Mesendoderm (in vitro differentiated cells): ENCODE results near the gene RAB5A.
"Not testable (repeated sequence)": the region's sequence is repeated elsewhere in the genome, so short reads cannot be mapped to it uniquely, and the experiment has no call there.

ENCODE experiments used
- DNase-seq: peaks from one replicate; pipeline ENCODE4 v3.0.0; 2013
- H2AK5ac ChIP-seq: 2 replicates; pipeline ENCODE4 v1.6.1; 2013; ENCODE audit warnings: low read length, inconsistent platforms
- H2BK120ac ChIP-seq: 2 replicates; pipeline ENCODE4 v1.6.1; 2013; ENCODE audit warnings: low read depth, mild to moderate bottlenecking, low read length, moderate library complexity, mixed read lengths
- H2BK15ac ChIP-seq: replicated peaks from 2 replicates; pipeline ENCODE4 v1.6.1; 2013; ENCODE audit warnings: low read depth, mild to moderate bottlenecking, moderate library complexity
- H2BK5ac ChIP-seq: 2 replicates; pipeline ENCODE4 v1.6.1; 2013; ENCODE audit warnings: low read length, inconsistent platforms
- H3K18ac ChIP-seq: 2 replicates; pipeline ENCODE4 v1.6.1; 2013; ENCODE audit warnings: mild to moderate bottlenecking, low read length, mixed read lengths
- H3K23ac ChIP-seq: one replicate; pipeline ENCODE4 v1.6.1; 2013; ENCODE audit warnings: low read length
- H3K27ac ChIP-seq: 2 replicates; pipeline ENCODE4 v1.5.1; 2013; ENCODE audit warnings: low read depth, mild to moderate bottlenecking, inconsistent platforms, low read length, moderate library complexity
- H3K27me3 ChIP-seq: 2 replicates; pipeline ENCODE4 v1.6.1; 2013; ENCODE audit warnings: low read length, control low read depth, mild to moderate bottlenecking, inconsistent platforms; ENCODE audit not compliant: insufficient read depth, poor library complexity
- H3K36me3 ChIP-seq: 2 replicates; pipeline ENCODE4 v1.6.1; 2013; ENCODE audit warnings: low read length, inconsistent platforms; ENCODE audit not compliant: control insufficient read depth, insufficient read depth
- H3K4ac ChIP-seq: one replicate; pipeline ENCODE4 v1.6.1; 2013; ENCODE audit warnings: low read depth, mild to moderate bottlenecking, low read length, moderate library complexity
- H3K4me1 ChIP-seq: 2 replicates; pipeline ENCODE4 v1.6.1; 2013; ENCODE audit warnings: low read depth, low read length, inconsistent platforms; ENCODE audit not compliant: control insufficient read depth
- H3K4me2 ChIP-seq: 2 replicates; pipeline ENCODE4 v1.6.1; 2013; ENCODE audit warnings: low read length
- H3K4me3 ChIP-seq: 2 replicates; pipeline ENCODE4 v1.5.1; 2013; ENCODE audit warnings: mild to moderate bottlenecking, low read length
- H3K56ac ChIP-seq: one replicate; pipeline ENCODE4 v1.6.1; 2013; ENCODE audit warnings: low read length
- H3K79me1 ChIP-seq: 2 replicates; pipeline ENCODE4 v1.6.1; 2013; ENCODE audit warnings: low read length, inconsistent platforms
- H3K79me2 ChIP-seq: 2 replicates; pipeline ENCODE4 v1.6.1; 2013; ENCODE audit warnings: mild to moderate bottlenecking, low read length; ENCODE audit not compliant: control insufficient read depth, insufficient read depth
- H3K9ac ChIP-seq: 2 replicates; pipeline ENCODE4 v1.6.1; 2013; ENCODE audit warnings: low read length, inconsistent platforms
- H4K5ac ChIP-seq: one replicate; pipeline ENCODE4 v1.6.1; 2013; ENCODE audit warnings: low read length
- H4K8ac ChIP-seq: one replicate; pipeline ENCODE4 v1.6.1; 2013; ENCODE audit warnings: low read depth, mild to moderate bottlenecking, control low read depth, low read length, moderate library complexity
- WGBS: extraction: QIAGEN DNeasy Blood & Tissue Kit; methylation state at CpG from one replicate; pipeline ENCODE4 v1.1.7; 2013; ENCODE audit warnings: low lambda C conversion rate, missing lambda C conversion rate; ENCODE audit not compliant: insufficient coverage; ENCODE audit errors: extremely low coverage; 5-methylcytosine and 5-hydroxymethylcytosine counted together

Gene RAB5A

DNA sequence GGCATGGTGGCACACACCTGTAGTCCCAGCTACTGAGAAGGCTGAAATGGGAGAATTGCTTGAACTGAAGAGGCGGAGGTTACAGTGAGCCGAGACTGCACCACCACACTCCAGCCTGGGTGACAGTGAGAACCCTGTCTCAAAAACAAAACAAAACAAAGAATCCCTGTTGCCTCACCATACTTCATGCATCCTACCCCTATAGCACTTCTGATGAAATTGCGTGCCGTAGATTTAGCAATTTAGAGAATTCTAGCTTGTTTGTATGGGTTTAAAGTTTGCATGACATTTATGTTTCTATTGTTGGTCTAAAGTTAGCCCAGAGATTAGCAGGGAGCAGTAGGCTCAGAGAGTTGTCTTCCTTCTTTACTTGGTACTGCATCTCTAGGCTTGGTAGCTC, 7.8 kb downstream of the RAB5A start:
- Histone ChIP-seq H4K8ac (no peak overlapping the region), H3K4me3 (no peak overlapping the region), H3K4me2 (no peak overlapping the region), H3K36me3 (peaks cover 3% of the 10 kb centered on the region), H3K79me2 (peaks cover 49% of the 10 kb centered on the region), H2BK5ac (no peak overlapping the region), H3K56ac (no peak overlapping the region), H2BK120ac (no peak overlapping the region), H3K23ac (no peak overlapping the region), H4K5ac (no peak overlapping the region), H3K27ac (no peak overlapping the region), H2AK5ac (no peak overlapping the region), H3K4ac (no peak overlapping the region), H3K4me1 (no peaks in the 10 kb centered on the region), H3K18ac (no peak overlapping the region), H3K9ac (no peak overlapping the region), H2BK15ac (no peak overlapping the region), H3K27me3 (no peaks in the 10 kb centered on the region), H3K79me1 (peaks cover 3% of the 10 kb centered on the region)
- no CpG with 5 or more reads among the region's 4 CpGs for WGBS
- no peak for DNase-seq

DNA sequence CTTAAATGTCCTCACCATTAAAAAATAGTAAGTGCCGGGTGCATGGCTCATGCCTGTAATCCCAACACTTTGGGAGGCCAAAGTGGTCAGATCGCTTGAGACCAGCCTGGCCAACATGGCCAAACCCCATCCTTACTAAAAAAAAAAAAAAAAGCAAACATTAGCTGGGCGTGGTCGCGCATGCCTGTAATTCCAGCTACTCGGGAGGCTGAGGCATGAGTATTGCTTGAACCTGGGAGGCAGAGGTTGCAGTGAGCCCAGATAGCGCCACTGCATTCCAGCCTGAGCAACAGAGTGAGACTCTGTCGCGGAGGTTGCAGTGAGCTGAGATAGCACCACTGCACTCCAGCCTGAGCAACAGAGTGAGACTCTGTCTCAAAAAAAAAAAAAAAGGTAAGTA, 10.5 kb downstream of the RAB5A start:
- not testable (repeated sequence) for H3K56ac ChIP-seq, H3K27me3 ChIP-seq, H3K4me1 ChIP-seq, H3K4me2 ChIP-seq, H2BK5ac ChIP-seq, H2AK5ac ChIP-seq, H4K8ac ChIP-seq, H3K36me3 ChIP-seq, H3K4me3 ChIP-seq, H4K5ac ChIP-seq, H2BK120ac ChIP-seq, H3K27ac ChIP-seq, H2BK15ac ChIP-seq, H3K4ac ChIP-seq, H3K18ac ChIP-seq, H3K79me1 ChIP-seq, H3K9ac ChIP-seq, H3K23ac ChIP-seq
- WGBS, result no CpG with 5 or more reads among the region's 9 CpGs
- DNase-seq, result peak; percentile 39
- H3K79me2 ChIP-seq, result peaks cover 46% of the 10 kb centered on the region

DNA sequence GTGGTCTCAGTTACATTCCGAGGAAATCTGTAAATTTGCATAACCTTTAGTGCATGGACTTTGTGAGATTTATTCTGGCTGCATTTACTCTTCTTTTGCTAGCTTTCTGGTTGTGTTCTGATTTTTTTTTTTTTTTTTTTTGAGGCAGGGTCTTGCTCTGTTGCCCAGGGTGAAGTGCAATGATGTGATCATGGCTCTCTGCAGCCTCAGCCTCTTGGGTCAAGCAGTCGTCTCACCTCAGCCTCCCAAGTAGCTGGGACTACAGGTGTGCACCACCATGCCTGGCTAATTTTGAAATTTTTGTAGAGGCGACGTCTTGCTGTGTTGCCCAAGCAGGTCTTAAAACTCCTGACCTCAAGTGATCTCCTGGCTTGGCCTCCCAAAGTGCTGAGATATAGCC, 12.6 kb downstream of the RAB5A start:
- H4K5ac ChIP-seq, result no peak overlapping the region
- H3K4me2 ChIP-seq, result no peak overlapping the region
- no peak overlapping the region for H3K23ac ChIP-seq
- H2AK5ac ChIP-seq, result no peak overlapping the region
- H2BK15ac ChIP-seq, result no peak overlapping the region
- H3K9ac ChIP-seq, result no peak overlapping the region
- H2BK5ac ChIP-seq, result no peak overlapping the region
- H3K4me3 ChIP-seq, result no peak overlapping the region
- no peaks in the 10 kb centered on the region for H3K4me1 ChIP-seq
- H3K18ac ChIP-seq, result no peak overlapping the region
- no CpG with 5 or more reads among the region's 4 CpGs for WGBS
- H2BK120ac ChIP-seq, result no peak overlapping the region
- H3K79me2 ChIP-seq, result peaks cover 46% of the 10 kb centered on the region
- H3K79me1 ChIP-seq, result peaks cover 7% of the 10 kb centered on the region
- DNase-seq, result no peak
- H4K8ac ChIP-seq, result no peak overlapping the region
- H3K27ac ChIP-seq, result no peak overlapping the region
- no peak overlapping the region for H3K4ac ChIP-seq
- H3K36me3 ChIP-seq, result no peaks in the 10 kb centered on the region
- H3K56ac ChIP-seq, result no peak overlapping the region
- no peaks in the 10 kb centered on the region for H3K27me3 ChIP-seq

DNA sequence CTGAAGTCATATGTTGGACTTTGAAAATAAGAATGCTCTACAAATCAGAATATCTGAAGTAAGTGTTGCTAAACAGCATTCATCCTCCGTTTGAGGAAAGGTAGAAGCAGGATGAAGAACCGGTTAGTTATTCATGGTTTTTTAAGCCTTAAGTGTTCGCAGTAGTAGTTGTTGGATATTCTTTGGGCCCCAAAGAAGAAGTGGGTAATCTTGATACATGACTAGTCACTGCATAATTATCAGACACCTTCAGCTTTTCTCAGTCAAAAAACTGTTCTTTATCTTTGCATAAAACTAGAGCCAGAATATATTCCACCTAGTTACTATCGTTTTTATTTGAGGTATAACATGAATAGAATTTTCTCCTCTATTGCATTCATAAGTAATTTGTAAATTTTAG, 13.8 kb downstream of the RAB5A start:
- peaks cover 6% of the 10 kb centered on the region for H3K79me1 ChIP-seq
- no peaks in the 10 kb centered on the region for H3K36me3 ChIP-seq
- H3K4me2 ChIP-seq, result no peak overlapping the region
- no peak overlapping the region for H2BK5ac ChIP-seq
- H2BK120ac ChIP-seq, result no peak overlapping the region
- H3K23ac ChIP-seq, result no peak overlapping the region
- no CpG with 5 or more reads among the region's 4 CpGs for WGBS
- no peak overlapping the region for H3K18ac ChIP-seq
- no peak overlapping the region for H2AK5ac ChIP-seq
- no peak overlapping the region for H3K27ac ChIP-seq
- H3K4me3 ChIP-seq, result no peak overlapping the region
- H4K8ac ChIP-seq, result no peak overlapping the region
- no peak for DNase-seq
- peaks cover 46% of the 10 kb centered on the region for H3K79me2 ChIP-seq
- no peaks in the 10 kb centered on the region for H3K4me1 ChIP-seq
- no peak overlapping the region for H4K5ac ChIP-seq
- no peak overlapping the region for H2BK15ac ChIP-seq
- H3K56ac ChIP-seq, result no peak overlapping the region
- no peaks in the 10 kb centered on the region for H3K27me3 ChIP-seq
- no peak overlapping the region for H3K4ac ChIP-seq
- no peak overlapping the region for H3K9ac ChIP-seq

DNA sequence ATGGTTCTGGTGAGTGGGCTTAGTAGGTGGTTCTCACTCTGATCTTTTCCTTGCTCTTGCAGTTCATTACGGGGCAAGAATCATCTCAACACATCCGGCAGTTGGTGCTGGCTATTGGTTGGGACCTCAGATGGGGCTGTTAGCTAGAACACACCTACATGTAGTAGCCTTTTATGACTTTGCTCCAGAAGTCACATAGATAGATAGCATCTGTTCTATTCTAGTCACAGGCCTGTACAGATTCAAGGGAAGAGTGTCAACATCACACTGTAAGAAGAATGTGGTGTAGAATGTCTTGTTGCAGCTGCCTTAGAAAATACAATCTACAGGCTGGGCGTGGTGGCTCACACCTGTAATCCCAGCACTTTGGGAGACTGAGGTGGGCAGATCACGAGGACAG, 15.1 kb downstream of the RAB5A start:
- H4K8ac ChIP-seq, result no peak overlapping the region
- H3K79me2 ChIP-seq, result peaks cover 52% of the 10 kb centered on the region
- H3K4ac ChIP-seq, result no peak overlapping the region
- H3K4me1 ChIP-seq, result no peaks in the 10 kb centered on the region
- no peak overlapping the region for H3K23ac ChIP-seq
- H3K4me2 ChIP-seq, result no peak overlapping the region
- no CpG with 5 or more reads among the region's 4 CpGs for WGBS
- no peak overlapping the region for H3K9ac ChIP-seq
- H3K36me3 ChIP-seq, result no peaks in the 10 kb centered on the region
- no peak overlapping the region for H2BK120ac ChIP-seq
- no peak overlapping the region for H2AK5ac ChIP-seq
- H4K5ac ChIP-seq, result no peak overlapping the region
- H3K79me1 ChIP-seq, result peaks cover 6% of the 10 kb centered on the region
- H3K18ac ChIP-seq, result no peak overlapping the region
- H3K27me3 ChIP-seq, result no peaks in the 10 kb centered on the region
- DNase-seq, result no peak
- H3K56ac ChIP-seq, result no peak overlapping the region
- no peak overlapping the region for H2BK5ac ChIP-seq
- H3K27ac ChIP-seq, result no peak overlapping the region
- H2BK15ac ChIP-seq, result no peak overlapping the region
- H3K4me3 ChIP-seq, result no peak overlapping the region

DNA sequence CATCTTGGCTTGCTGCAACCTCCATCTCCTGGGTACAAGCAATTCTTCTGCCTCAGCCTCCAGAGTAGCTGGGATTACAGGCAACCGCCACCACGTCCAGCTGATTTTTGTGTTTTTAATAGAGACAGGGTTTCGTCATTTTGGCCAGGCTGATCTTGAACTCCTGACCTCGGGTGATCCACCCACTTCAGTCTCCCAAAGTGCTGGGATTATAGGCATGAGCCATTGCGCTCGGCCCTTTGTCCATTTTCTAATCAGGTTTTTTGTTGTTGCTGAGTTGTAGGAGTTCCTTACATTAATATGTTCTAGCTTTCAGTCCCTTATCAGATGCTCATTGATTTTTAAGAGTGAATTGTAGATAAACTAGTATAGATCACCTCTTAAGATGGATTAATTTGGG, 20.3 kb downstream of the RAB5A start:
- Histone ChIP-seq H3K23ac (no peak overlapping the region), H4K8ac (no peak overlapping the region), H2BK5ac (no peak overlapping the region), H3K18ac (no peak overlapping the region), H3K4me1 (no peaks in the 10 kb centered on the region), H3K4me3 (no peak overlapping the region), H4K5ac (no peak overlapping the region), H3K4me2 (no peak overlapping the region), H3K36me3 (no peaks in the 10 kb centered on the region), H2BK15ac (no peak overlapping the region), H3K4ac (no peak overlapping the region), H3K9ac (no peak overlapping the region), H2AK5ac (no peak overlapping the region), H3K56ac (no peak overlapping the region), H3K27me3 (no peaks in the 10 kb centered on the region), H3K79me2 (peaks cover 44% of the 10 kb centered on the region), H3K27ac (no peak overlapping the region), H2BK120ac (no peak overlapping the region), H3K79me1 (peaks cover 5% of the 10 kb centered on the region)
- whole genome bisulfite sequencing, result no CpG with 5 or more reads among the region's 6 CpGs
- DNase-seq, result no peak
